HepG2 (cell line): ENCODE measurements around the gene TFAP2E. TPM values are rescaled to one million over a fixed set of nuclear protein-coding genes. Genes with fewer than 3 reads are reported as not detected.
A peak's percentile ranks its signal among the peaks of the same experiment; 100 is the strongest.

Source experiments
- FOSL2 ChIP-seq: sonication (generic); formaldehyde crosslinking; IDR thresholded peaks from 2 replicates; pipeline ENCODE4 v1.4.0; 2020; ENCODE audit warnings: missing genetic modification reagents
- FOXK1 ChIP-seq: sonication (generic); formaldehyde crosslinking; IDR thresholded peaks from 2 replicates; pipeline ENCODE4 v1.4.0; 2020; ENCODE audit warnings: low read depth, missing genetic modification reagents, borderline replicate concordance
- HCFC1 ChIP-seq: fragments of 150-350 bp; IDR thresholded peaks from 2 replicates; pipeline ENCODE4 v1.6.1; 2014; ENCODE audit warnings: low read depth, low read length
- HNRNPLL ChIP-seq: fragments of 200-400 bp; formaldehyde crosslinking; IDR thresholded peaks from 2 replicates; pipeline ENCODE4 v1.6.1; 2017; ENCODE audit warnings: mild to moderate bottlenecking, low read depth, low read length; ENCODE audit not compliant: poor library complexity, severe bottlenecking
- KLF16 ChIP-seq, 2 experiments: sonication (generic) in 1 of 2; formaldehyde crosslinking in 1 of 2; IDR thresholded peaks; 2 replicates each; pipeline versions ENCODE4 v1.6.1 to v1.8.0; 2016 to 2023; ENCODE audit warnings: missing genetic modification reagents in 2 of 2, missing compliant biosample characterization in 1 of 2
- MTA3 ChIP-seq: sonication (generic); formaldehyde crosslinking; IDR thresholded peaks from 2 replicates; pipeline ENCODE4 v1.4.0; 2020; ENCODE audit warnings: missing genetic modification reagents
- MXD4 ChIP-seq: IDR thresholded peaks from 2 replicates; pipeline ENCODE4 v1.6.1; 2016; ENCODE audit warnings: mild to moderate bottlenecking, missing biosample characterization, missing genetic modification reagents
- NFYC ChIP-seq: IDR thresholded peaks from 2 replicates; pipeline ENCODE4 v1.6.1; 2016; ENCODE audit warnings: missing genetic modification reagents, missing compliant biosample characterization
- RXRA ChIP-seq: sonication (generic); formaldehyde crosslinking; IDR thresholded peaks from 2 replicates; pipeline ENCODE4 v1.5.1; 2020; ENCODE audit warnings: missing genetic modification reagents
- ZNF124 ChIP-seq: sonication (generic); formaldehyde crosslinking; IDR thresholded peaks from 2 replicates; pipeline ENCODE4 v1.4.0; 2020; ENCODE audit warnings: missing genetic modification reagents
- ZNF230 ChIP-seq: sonication (generic); formaldehyde crosslinking; IDR thresholded peaks from 2 replicates; pipeline ENCODE4 v1.4.0; 2020; ENCODE audit warnings: mild to moderate bottlenecking, missing genetic modification reagents
- ZNF354B ChIP-seq: sonication (generic); formaldehyde crosslinking; IDR thresholded peaks from 2 replicates; pipeline ENCODE4 v1.8.0; 2022; ENCODE audit warnings: mild to moderate bottlenecking, missing genetic modification reagents
- ZNF441 ChIP-seq: sonication (generic); formaldehyde crosslinking; IDR thresholded peaks from 2 replicates; pipeline ENCODE4 v1.7.0; 2021; ENCODE audit warnings: missing genetic modification reagents, borderline replicate concordance
- ZNF451 ChIP-seq: sonication (generic); formaldehyde crosslinking; IDR thresholded peaks from 2 replicates; pipeline ENCODE4 v1.5.0; 2020; ENCODE audit warnings: mild to moderate bottlenecking, missing genetic modification reagents
- polyA plus RNA-seq, 8 experiments: library from polyadenylated mRNA; depleted of rRNA in 3 of 8; stranded (reverse) in 7 of 8; unstranded in 1 of 8; fragments of >200 nt; fragmentation: Illumina TruSeq in 4 of 8; extraction: Trizol in 4 of 8; gene quantifications; 2 replicates each; pipeline versions ENCODE4 v1.2.1 to v1.2.3, GENCODE V29; 2011 to 2016; ENCODE audit warnings: low read depth in 4 of 8, missing spikeins in 1 of 8, mixed read lengths in 1 of 8; ENCODE audit not compliant: insufficient read depth in 1 of 8
- total RNA-seq, 5 experiments: library from RNA; depleted of rRNA; stranded (reverse); fragments of >200 nt; fragmentation: Illumina TruSeq; extraction: Trizol; gene quantifications; 2 replicates each; pipeline ENCODE4 v1.2.3, GENCODE V29; 2016; ENCODE audit warnings: low read depth in 1 of 5
- TF ChIP-seq, protein P1 (sequence below), 2 experiments: sonication (generic) in 1 of 2; formaldehyde crosslinking in 1 of 2; IDR thresholded peaks; 2 replicates each; pipeline versions ENCODE4 v1.5.1 to v1.6.1; 2011 to 2020; ENCODE audit warnings: borderline replicate concordance in 1 of 2, low read depth in 1 of 2, low read length in 1 of 2, mild to moderate bottlenecking in 1 of 2, missing genetic modification reagents in 1 of 2, moderate library complexity in 1 of 2
- TF ChIP-seq, protein P2 (sequence below): IDR thresholded peaks from 2 replicates; pipeline ENCODE4 v1.6.1; 2018; ENCODE audit warnings: missing genetic modification reagents, mild to moderate bottlenecking, missing compliant biosample characterization
- TF ChIP-seq, protein P3 (sequence below): IDR thresholded peaks from 2 replicates; pipeline ENCODE4 v1.6.1; 2012; ENCODE audit warnings: inconsistent platforms
- TF ChIP-seq, protein P4 (sequence below): sonication (generic); formaldehyde crosslinking; IDR thresholded peaks from 2 replicates; pipeline ENCODE4 v1.5.0; 2020; ENCODE audit warnings: mild to moderate bottlenecking, missing genetic modification reagents, borderline replicate concordance

Gene TFAP2E
- total and polyA plus RNA-seq, 2 of the 13 experiments (the other 11 are each of a cell fraction or from before 2014, with no cell fraction given) = 0.31 to 0.41 TPM

DNA sequence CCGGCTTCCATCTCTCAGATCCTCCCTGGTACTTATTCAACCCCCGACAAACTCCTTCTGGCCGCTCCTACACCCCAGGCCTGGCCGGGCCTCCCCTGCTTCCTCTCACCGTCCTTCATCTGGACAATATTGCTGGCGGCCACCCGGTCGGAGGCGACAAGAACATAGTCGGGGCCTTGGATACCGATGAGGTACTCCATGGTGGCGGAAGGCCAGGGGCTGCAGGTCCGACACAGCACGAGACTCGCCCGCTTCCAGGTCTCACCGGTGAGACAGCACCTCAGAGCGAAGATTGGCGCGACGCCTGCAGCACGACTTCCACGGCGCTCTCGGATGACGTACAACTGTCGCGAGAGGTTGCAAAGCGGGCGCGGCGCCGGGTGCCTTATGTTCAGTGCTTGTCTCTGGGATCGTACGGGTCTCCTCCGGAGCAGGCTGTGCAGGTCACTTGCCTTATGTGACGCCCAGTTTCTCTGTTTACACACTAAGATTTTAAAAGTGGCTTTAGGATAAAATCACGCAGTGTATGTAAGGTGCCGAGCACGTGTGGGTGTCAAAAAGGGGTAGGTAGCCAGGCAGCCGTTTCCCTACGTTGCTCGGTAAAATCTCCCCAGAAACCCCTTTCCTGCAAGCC lies 68.2 kb downstream of the TFAP2E start, which contains the start of gene PSMB2 (continued):
- TF ChIP-seq FOXK1 (CRISPR knock-in tag) (peak; percentile 82; the same call in 1 of the 2 replicates), MXD4 (CRISPR knock-in tag) (peak; percentile 93), RXRA (no peak; the same call in 1 of the 2 replicates), ZNF124 (CRISPR knock-in tag) (peak; percentile 71), HCFC1 (peak; percentile 75), KLF16 (CRISPR knock-in tag; IDR thresholded peaks at IDR 0.05) (peak in 1 of 2 experiments; percentile 92; a peak in 2 of 4 replicates), ZNF354B (CRISPR knock-in tag) (0 out of 2 replicates have a peak, but pooled peaks have one; percentile 63), ZNF230 (CRISPR knock-in tag) (0 out of 2 replicates have a peak, but pooled peaks have one; percentile 56), FOSL2 (CRISPR knock-in tag) (peak; percentile 53), ZNF451 (CRISPR knock-in tag) (no peak), MTA3 (CRISPR knock-in tag) (no peak), HNRNPLL (peak; percentile 76), NFYC (CRISPR knock-in tag) (peak; percentile 37; the same call in 1 of the 2 replicates), ZNF441 (CRISPR knock-in tag) (no peak)
- TF ChIP-seq, protein P1, sequence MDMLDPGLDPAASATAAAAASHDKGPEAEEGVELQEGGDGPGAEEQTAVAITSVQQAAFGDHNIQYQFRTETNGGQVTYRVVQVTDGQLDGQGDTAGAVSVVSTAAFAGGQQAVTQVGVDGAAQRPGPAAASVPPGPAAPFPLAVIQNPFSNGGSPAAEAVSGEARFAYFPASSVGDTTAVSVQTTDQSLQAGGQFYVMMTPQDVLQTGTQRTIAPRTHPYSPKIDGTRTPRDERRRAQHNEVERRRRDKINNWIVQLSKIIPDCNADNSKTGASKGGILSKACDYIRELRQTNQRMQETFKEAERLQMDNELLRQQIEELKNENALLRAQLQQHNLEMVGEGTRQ (IDR thresholded peaks at IDR 0.05; ENCODE audit: low read depth, low read length) = no peak
- TF ChIP-seq, protein P1 (CRISPR knock-in tag; IDR thresholded peaks at IDR 0.05; ENCODE audit: borderline replicate concordance) = no peak
- TF ChIP-seq, protein P2, sequence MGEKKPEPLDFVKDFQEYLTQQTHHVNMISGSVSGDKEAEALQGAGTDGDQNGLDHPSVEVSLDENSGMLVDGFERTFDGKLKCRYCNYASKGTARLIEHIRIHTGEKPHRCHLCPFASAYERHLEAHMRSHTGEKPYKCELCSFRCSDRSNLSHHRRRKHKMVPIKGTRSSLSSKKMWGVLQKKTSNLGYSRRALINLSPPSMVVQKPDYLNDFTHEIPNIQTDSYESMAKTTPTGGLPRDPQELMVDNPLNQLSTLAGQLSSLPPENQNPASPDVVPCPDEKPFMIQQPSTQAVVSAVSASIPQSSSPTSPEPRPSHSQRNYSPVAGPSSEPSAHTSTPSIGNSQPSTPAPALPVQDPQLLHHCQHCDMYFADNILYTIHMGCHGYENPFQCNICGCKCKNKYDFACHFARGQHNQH (CRISPR knock-in tag) = peak; percentile 66; the same call in 1 of the 2 replicates
- TF ChIP-seq, protein P3, sequence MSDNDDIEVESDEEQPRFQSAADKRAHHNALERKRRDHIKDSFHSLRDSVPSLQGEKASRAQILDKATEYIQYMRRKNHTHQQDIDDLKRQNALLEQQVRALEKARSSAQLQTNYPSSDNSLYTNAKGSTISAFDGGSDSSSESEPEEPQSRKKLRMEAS = peak; percentile 89
- TF ChIP-seq, protein P4, sequence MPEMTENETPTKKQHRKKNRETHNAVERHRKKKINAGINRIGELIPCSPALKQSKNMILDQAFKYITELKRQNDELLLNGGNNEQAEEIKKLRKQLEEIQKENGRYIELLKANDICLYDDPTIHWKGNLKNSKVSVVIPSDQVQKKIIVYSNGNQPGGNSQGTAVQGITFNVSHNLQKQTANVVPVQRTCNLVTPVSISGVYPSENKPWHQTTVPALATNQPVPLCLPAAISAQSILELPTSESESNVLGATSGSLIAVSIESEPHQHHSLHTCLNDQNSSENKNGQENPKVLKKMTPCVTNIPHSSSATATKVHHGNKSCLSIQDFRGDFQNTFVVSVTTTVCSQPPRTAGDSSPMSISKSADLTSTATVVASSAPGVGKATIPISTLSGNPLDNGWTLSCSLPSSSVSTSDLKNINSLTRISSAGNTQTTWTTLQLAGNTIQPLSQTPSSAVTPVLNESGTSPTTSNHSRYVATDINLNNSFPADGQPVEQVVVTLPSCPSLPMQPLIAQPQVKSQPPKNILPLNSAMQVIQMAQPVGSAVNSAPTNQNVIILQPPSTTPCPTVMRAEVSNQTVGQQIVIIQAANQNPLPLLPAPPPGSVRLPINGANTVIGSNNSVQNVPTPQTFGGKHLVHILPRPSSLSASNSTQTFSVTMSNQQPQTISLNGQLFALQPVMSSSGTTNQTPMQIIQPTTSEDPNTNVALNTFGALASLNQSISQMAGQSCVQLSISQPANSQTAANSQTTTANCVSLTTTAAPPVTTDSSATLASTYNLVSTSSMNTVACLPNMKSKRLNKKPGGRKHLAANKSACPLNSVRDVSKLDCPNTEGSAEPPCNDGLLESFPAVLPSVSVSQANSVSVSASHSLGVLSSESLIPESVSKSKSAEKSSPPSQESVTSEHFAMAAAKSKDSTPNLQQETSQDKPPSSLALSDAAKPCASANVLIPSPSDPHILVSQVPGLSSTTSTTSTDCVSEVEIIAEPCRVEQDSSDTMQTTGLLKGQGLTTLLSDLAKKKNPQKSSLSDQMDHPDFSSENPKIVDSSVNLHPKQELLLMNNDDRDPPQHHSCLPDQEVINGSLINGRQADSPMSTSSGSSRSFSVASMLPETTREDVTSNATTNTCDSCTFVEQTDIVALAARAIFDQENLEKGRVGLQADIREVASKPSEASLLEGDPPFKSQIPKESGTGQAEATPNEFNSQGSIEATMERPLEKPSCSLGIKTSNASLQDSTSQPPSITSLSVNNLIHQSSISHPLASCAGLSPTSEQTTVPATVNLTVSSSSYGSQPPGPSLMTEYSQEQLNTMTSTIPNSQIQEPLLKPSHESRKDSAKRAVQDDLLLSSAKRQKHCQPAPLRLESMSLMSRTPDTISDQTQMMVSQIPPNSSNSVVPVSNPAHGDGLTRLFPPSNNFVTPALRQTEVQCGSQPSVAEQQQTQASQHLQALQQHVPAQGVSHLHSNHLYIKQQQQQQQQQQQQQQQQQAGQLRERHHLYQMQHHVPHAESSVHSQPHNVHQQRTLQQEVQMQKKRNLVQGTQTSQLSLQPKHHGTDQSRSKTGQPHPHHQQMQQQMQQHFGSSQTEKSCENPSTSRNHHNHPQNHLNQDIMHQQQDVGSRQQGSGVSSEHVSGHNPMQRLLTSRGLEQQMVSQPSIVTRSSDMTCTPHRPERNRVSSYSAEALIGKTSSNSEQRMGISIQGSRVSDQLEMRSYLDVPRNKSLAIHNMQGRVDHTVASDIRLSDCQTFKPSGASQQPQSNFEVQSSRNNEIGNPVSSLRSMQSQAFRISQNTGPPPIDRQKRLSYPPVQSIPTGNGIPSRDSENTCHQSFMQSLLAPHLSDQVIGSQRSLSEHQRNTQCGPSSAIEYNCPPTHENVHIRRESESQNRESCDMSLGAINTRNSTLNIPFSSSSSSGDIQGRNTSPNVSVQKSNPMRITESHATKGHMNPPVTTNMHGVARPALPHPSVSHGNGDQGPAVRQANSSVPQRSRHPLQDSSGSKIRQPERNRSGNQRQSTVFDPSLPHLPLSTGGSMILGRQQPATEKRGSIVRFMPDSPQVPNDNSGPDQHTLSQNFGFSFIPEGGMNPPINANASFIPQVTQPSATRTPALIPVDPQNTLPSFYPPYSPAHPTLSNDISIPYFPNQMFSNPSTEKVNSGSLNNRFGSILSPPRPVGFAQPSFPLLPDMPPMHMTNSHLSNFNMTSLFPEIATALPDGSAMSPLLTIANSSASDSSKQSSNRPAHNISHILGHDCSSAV = no peak
